ENCODE data around the gene TGM6. TPM values are rescaled to one million over a fixed set of nuclear protein-coding genes. Genes with fewer than 3 reads are reported as not detected.
A peak's percentile ranks its signal among the peaks of the same experiment; 100 is the strongest.

Gene TGM6
- total RNA-seq, 2 donors from 2014 or later, result not detected

DNA sequence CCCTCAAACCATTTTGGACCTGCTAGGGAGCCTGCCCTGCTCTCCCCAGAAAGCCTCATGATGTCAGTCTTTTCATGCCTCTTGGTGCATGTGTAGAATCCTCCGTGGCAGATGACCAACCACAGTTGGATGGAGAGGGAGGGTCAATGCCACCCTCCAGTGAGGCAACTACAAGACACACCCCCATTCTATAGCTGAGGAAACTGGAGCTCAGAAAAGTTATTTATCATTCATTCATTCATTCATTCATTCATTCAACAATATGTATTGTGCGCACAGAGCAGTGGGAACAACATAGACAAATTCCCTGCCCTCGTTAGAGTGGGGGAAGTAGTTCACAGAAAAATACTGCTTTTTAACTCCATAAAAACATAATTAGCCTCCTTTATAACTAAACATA lies 73.1 kb downstream of the TGM6 start:
- peaks cover 0 to 2% of the 10 kb centered on the region in 2 donors for H3K36me3 Mint-ChIP-seq (ENCODE audit: insufficient read depth in 2 of 2)
- H3K4me1 Mint-ChIP-seq (ENCODE audit: low read depth), result peaks cover 36% of the 10 kb centered on the region
- H3K27ac Mint-ChIP-seq, result no peak overlapping the region
- peaks cover 0 to 3% of the 10 kb centered on the region in 2 donors for H3K9me3 Mint-ChIP-seq
- H3K4me3 Mint-ChIP-seq, result no peak overlapping the region
- no peak for DNase-seq
- ATAC-seq (replicated peaks in 1 of 2), result no peak
- no peaks in the 10 kb centered on the region for H3K27me3 Mint-ChIP-seq (ENCODE audit: low read depth)

DNA sequence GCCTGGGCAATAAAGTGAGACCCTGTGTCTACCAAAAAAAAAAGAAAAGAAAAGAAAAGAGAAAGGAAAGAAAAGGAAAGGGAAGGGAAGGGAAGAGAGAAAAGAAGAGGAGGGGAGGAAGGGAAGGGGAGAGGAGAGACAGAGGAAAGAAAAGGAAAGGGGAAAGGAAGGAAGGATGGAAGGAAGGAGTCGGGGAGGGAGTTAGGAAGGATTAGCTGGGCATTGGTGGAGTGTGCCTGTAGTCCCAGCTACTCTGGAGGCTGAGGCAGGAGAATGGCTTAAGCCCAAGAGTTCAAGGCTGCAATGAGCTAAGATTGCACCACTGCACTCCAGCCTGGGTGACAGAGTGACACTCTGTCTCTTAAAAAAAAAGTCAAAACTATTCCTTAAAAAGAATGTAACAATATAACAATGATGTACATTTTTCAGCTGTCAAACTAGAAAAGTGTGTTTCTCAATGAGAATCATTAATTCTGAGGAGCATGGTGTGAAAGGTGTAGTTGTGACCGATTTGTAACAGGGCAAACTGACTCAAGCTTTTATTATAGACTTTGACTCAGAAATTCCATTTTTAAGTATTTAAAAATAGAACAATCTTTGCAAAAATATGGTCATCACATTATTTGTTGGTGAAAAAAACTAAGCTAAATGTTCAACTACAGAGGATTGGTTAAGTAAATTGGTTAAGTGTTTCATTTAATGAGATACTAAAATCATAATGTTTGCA lies 75.2 kb downstream of the TGM6 start:
- peak overlapping the region; percentile 89 for H3K27ac Mint-ChIP-seq

DNA sequence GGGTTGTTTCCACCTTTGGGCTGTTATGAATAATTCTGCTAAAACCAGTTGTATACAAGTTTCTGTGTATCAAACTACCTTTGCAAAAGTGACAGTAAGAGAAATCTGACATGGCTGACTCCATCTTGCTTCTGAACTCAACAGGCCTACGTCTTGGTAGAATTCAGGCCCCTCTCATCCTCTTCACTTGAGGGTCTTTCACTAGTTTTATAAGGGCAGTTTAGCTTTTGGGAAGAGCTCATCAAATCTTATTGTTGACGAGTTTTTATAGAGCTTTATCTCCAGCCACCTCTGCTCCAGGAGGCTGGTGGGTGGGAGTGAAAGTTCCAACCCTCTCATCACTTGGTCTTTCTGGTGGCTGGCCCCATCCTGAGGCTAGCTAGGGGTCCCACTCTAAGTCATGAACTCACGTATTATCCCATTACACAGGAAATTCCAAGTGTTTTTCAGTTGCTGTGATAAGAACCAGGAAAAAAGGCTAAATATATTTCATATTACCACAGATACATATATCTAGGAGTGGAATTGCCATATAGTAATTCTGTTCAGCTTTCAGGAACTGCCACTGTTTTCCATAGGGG lies 78.3 kb downstream of the TGM6 start:
- H3K4me3 Mint-ChIP-seq, result no peak overlapping the region
- peaks cover 16 to 43% of the 10 kb centered on the region in 2 donors for H3K36me3 Mint-ChIP-seq (ENCODE audit: insufficient read depth in 2 of 2)
- H3K9me3 Mint-ChIP-seq, result no peaks in the 10 kb centered on the region
- peak in 1 of 2 donors; percentile 10 for ATAC-seq (replicated peaks in 1 of 2)
- H3K4me1 Mint-ChIP-seq (ENCODE audit: low read depth), result peaks cover 37% of the 10 kb centered on the region
- no peaks in the 10 kb centered on the region for H3K27me3 Mint-ChIP-seq (ENCODE audit: low read depth)
- no peak overlapping the region for H3K27ac Mint-ChIP-seq
- no peak for DNase-seq

More for the DNA sequence above, 75.2 kb downstream of the TGM6 start:
- H3K27me3 Mint-ChIP-seq (ENCODE audit: low read depth), result no peaks in the 10 kb centered on the region
- ATAC-seq (replicated peaks in 1 of 2), result no peak
- DNase-seq, result no peak
- H3K9me3 Mint-ChIP-seq, result no peaks in the 10 kb centered on the region
- H3K36me3 Mint-ChIP-seq (ENCODE audit: insufficient read depth in 2 of 2), result peaks cover 5 to 20% of the 10 kb centered on the region in 2 donors
- H3K4me3 Mint-ChIP-seq, result no peak overlapping the region
- H3K4me1 Mint-ChIP-seq (ENCODE audit: low read depth), result peaks cover 18% of the 10 kb centered on the region

DNA sequence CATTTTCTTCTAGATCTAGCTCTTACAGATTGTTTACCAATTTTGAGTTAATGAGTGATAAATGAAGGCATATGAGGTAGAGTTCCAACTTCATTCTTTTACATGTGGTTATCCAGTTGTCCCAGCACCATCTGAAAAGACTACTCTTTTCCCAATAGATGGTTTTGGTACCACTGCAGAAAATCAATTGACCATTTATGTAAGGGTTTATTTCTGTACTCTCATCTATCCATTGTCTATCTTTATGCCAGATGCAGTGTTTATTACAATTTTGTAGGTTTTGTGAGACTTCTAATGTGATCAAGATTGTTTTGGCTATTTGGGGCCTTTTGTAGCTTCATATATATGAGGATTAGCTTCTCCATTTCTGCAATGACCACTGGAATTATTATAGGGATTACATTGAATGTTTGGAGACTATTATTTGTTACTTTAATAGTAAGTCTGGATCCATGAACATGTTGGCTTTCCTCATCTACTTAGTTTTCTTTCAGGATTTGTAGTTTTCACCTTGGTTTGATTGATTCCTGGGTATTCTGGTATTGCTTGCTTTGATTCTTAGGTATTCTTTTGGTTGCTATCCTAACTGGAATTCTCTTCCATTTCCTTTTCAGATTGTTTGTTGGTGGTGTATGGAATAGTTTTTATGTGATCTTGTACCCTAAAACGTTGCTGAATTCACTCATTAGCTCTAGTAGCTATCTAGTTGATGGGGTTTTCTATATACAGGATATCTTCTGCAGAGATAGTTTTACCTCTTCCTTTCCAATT lies 79.5 kb downstream of the TGM6 start:
- Mint-ChIP-seq H3K27ac (no peak overlapping the region), H3K36me3 (ENCODE audit: insufficient read depth in 2 of 2) (peaks cover 19 to 51% of the 10 kb centered on the region in 2 donors)

GRCh38 chr20:2460752-2461424 lies 80.2 kb downstream of the TGM6 start:
- H3K36me3 Mint-ChIP-seq (ENCODE audit: insufficient read depth in 2 of 2), result peaks cover 22 to 58% of the 10 kb centered on the region in 2 donors
- H3K4me1 Mint-ChIP-seq (ENCODE audit: low read depth), result peaks cover 34% of the 10 kb centered on the region
- H3K27me3 Mint-ChIP-seq (ENCODE audit: low read depth), result no peaks in the 10 kb centered on the region
- H3K9me3 Mint-ChIP-seq, result no peaks in the 10 kb centered on the region
- no peak for ATAC-seq (replicated peaks in 1 of 2)
- H3K4me3 Mint-ChIP-seq, result no peak overlapping the region
- no peak overlapping the region for H3K27ac Mint-ChIP-seq
- no peak for DNase-seq

More for the DNA sequence above, 79.5 kb downstream of the TGM6 start:
- H3K27me3 Mint-ChIP-seq (ENCODE audit: low read depth), result no peaks in the 10 kb centered on the region
- DNase-seq (no peak), ATAC-seq (replicated peaks in 1 of 2) (no peak)
- H3K9me3 Mint-ChIP-seq, result no peaks in the 10 kb centered on the region
- no peak overlapping the region for H3K4me3 Mint-ChIP-seq
- peaks cover 34% of the 10 kb centered on the region for H3K4me1 Mint-ChIP-seq (ENCODE audit: low read depth)

- ATAC-seq (replicated peaks in 1 of 2), result no peak
- H3K36me3 Mint-ChIP-seq (ENCODE audit: insufficient read depth in 2 of 2), result peaks cover 26 to 72% of the 10 kb centered on the region in 2 donors
- no peak overlapping the region for H3K4me3 Mint-ChIP-seq
- H3K4me1 Mint-ChIP-seq (ENCODE audit: low read depth), result peaks cover 44% of the 10 kb centered on the region
- H3K27ac Mint-ChIP-seq, result no peak overlapping the region
- DNase-seq, result no peak
- H3K9me3 Mint-ChIP-seq, result no peaks in the 10 kb centered on the region
- no peaks in the 10 kb centered on the region for H3K27me3 Mint-ChIP-seq (ENCODE audit: low read depth)
Observed at GRCh38 chr20:2462484-2462883, 81.8 kb downstream of the TGM6 start.

GRCh38 chr20:2463616-2464365 lies 83.1 kb downstream of the TGM6 start:
- ATAC-seq (replicated peaks in 1 of 2), result no peak
- Mint-ChIP-seq H3K27me3 (ENCODE audit: low read depth) (no peaks in the 10 kb centered on the region), H3K4me1 (ENCODE audit: low read depth) (peaks cover 54% of the 10 kb centered on the region), H3K36me3 (ENCODE audit: insufficient read depth in 2 of 2) (peaks cover 31 to 80% of the 10 kb centered on the region in 2 donors), H3K9me3 (no peaks in the 10 kb centered on the region), H3K4me3 (no peak overlapping the region), H3K27ac (peak overlapping the region; percentile 51)
- DNase-seq, result no peak

- ATAC-seq (replicated peaks in 1 of 2) (no peak), DNase-seq (no peak)
- Mint-ChIP-seq H3K4me1 (ENCODE audit: low read depth) (peaks cover 62% of the 10 kb centered on the region), H3K27me3 (ENCODE audit: low read depth) (no peaks in the 10 kb centered on the region), H3K27ac (no peak overlapping the region), H3K36me3 (ENCODE audit: insufficient read depth in 2 of 2) (peaks cover 37 to 76% of the 10 kb centered on the region in 2 donors), H3K4me3 (no peak overlapping the region), H3K9me3 (no peaks in the 10 kb centered on the region)
Observed at GRCh38 chr20:2465100-2465499, 84.4 kb downstream of the TGM6 start.

- Mint-ChIP-seq H3K4me1 (ENCODE audit: low read depth) (peaks cover 66% of the 10 kb centered on the region), H3K9me3 (peaks cover 0 to 4% of the 10 kb centered on the region in 2 donors), H3K36me3 (ENCODE audit: insufficient read depth in 2 of 2) (peaks cover 35 to 65% of the 10 kb centered on the region in 2 donors), H3K4me3 (peak overlapping the region; percentile 99), H3K27me3 (ENCODE audit: low read depth) (no peaks in the 10 kb centered on the region), H3K27ac (peak overlapping the region; percentile 80)
- DNase-seq (no peak), ATAC-seq (replicated peaks in 1 of 2) (no peak)
Observed at GRCh38 chr20:2467412-2467811, 86.7 kb downstream of the TGM6 start.

- Mint-ChIP-seq H3K4me1 (ENCODE audit: low read depth) (peaks cover 56% of the 10 kb centered on the region), H3K36me3 (ENCODE audit: insufficient read depth in 2 of 2) (peaks cover 28 to 53% of the 10 kb centered on the region in 2 donors), H3K9me3 (peaks cover 0 to 4% of the 10 kb centered on the region in 2 donors)
Observed at GRCh38 chr20:2468581-2469407, 88.1 kb downstream of the TGM6 start.

GRCh38 chr20:2469991-2470422 lies 89.3 kb downstream of the TGM6 start:
- peak; percentile 64 for ATAC-seq (replicated peaks in 1 of 2)
- Mint-ChIP-seq H3K27ac (peak overlapping the region; percentile 100), H3K27me3 (ENCODE audit: low read depth) (no peaks in the 10 kb centered on the region), H3K9me3 (peaks cover 0 to 4% of the 10 kb centered on the region in 2 donors), H3K36me3 (ENCODE audit: insufficient read depth in 2 of 2) (peaks cover 24 to 44% of the 10 kb centered on the region in 2 donors), H3K4me3 (peak overlapping the region; percentile 99), H3K4me1 (ENCODE audit: low read depth) (peaks cover 56% of the 10 kb centered on the region)
- DNase-seq, result peak; percentile 69 to 78

More at GRCh38 chr20:2468581-2469407, 88.1 kb downstream of the TGM6 start:
- H3K27ac Mint-ChIP-seq, result peak overlapping the region; percentile 80
- H3K4me3 Mint-ChIP-seq, result peak overlapping the region; percentile 99
- no peak for ATAC-seq (replicated peaks in 1 of 2)
- no peak for DNase-seq
- no peaks in the 10 kb centered on the region for H3K27me3 Mint-ChIP-seq (ENCODE audit: low read depth)

Measured in activated T-cell treated with anti-CD3 and anti-CD28 coated beads, Interleukin-2, amount 50 U/mL, for 72 hours (primary cell).